K562 (cell line): ENCODE data around the gene TMEM184A. TPM values are rescaled to one million over a fixed set of nuclear protein-coding genes. Genes with fewer than 3 reads are reported as not detected.

Experiments
- ATAC-seq: fragments of 200-7000 bp; cut with Tn5 transposase; 3 replicates; pipeline ENCODE4 v1.9.1; 2020; ENCODE audit warnings: moderate library complexity
- BruUV-seq: library from RNA; stranded (reverse); fragments of 400-500 nt; replicated peaks from 2 replicates; lab custom pipeline; 2021; lab: Mats Ljungman, UMichigan
- CTCF ChIA-PET: fragments of 300-600 bp; formaldehyde crosslinking; extraction: SDS; loops from one replicate; lab custom pipeline; 2021; ENCODE audit warnings: low intra/inter-chr PET ratio; lab: Yijun Ruan, JAX
- POLR2A ChIA-PET: fragments of 300-600, 350-650 bp; sonication (Branson Sonifier 250); formaldehyde crosslinking; extraction: SDS; loops from one replicate; lab custom pipeline; 2021; ENCODE audit warnings: antibody characterized with exemption, inconsistent platforms; lab: Yijun Ruan, JAX
- DNase-seq, 4 experiments: peaks; one replicate each; pipeline versions ENCODE4 v3.0.0 to v3.0.0-alpha.2; 2011 to 2018; ENCODE audit warnings: low spot score in 3 of 4, mixed read lengths in 3 of 4; ENCODE audit errors: extremely low read depth in 1 of 4
- FAIRE-seq: peaks from 2 replicates; lab custom pipeline; 2011; peaks lifted over from hg19 to GRCh38; lab: Jason Lieb, UNC
- H2AFZ ChIP-seq: 2 replicates; pipeline ENCODE4 v1.6.0; 2011; ENCODE audit warnings: low read depth, low read length, control low read depth, inconsistent platforms
- H3K27ac ChIP-seq: fragments of 200-600 bp; 3 replicates; pipeline ENCODE4 v1.8.0; 2011; ENCODE audit warnings: low read depth, mild to moderate bottlenecking, control low read depth, inconsistent platforms, low read length, moderate library complexity, mixed read lengths; ENCODE audit errors: extremely low read depth
- H3K27me3 ChIP-seq, 2 experiments: fragments of 300-600 bp in 1 of 2; 2 replicates in 1 of 2; 3 replicates in 1 of 2; pipeline versions ENCODE4 v1.6.0 to v1.8.0; 2011; ENCODE audit warnings: inconsistent platforms in 2 of 2, low read length in 2 of 2, mild to moderate bottlenecking in 1 of 2, mixed read lengths in 1 of 2, moderate library complexity in 1 of 2; ENCODE audit not compliant: control insufficient read depth in 2 of 2, insufficient read depth in 2 of 2
- H3K36me3 ChIP-seq: fragments of 300-600 bp; 3 replicates; pipeline ENCODE4 v1.8.0; 2011; ENCODE audit warnings: mild to moderate bottlenecking, low read length, inconsistent platforms; ENCODE audit not compliant: control insufficient read depth, insufficient read depth
- H3K4me1 ChIP-seq, 2 experiments: fragments of 200-600 bp in 1 of 2; replicated peaks in 1 of 2; 2 replicates in 1 of 2; 3 replicates in 1 of 2; pipeline versions ENCODE4 v1.5.1 to v1.8.0; 2011; ENCODE audit warnings: inconsistent platforms in 2 of 2, low read length in 2 of 2, mild to moderate bottlenecking in 1 of 2, mixed read lengths in 1 of 2, moderate library complexity in 1 of 2; ENCODE audit not compliant: control insufficient read depth in 2 of 2, insufficient read depth in 2 of 2
- H3K4me2 ChIP-seq: 2 replicates; pipeline ENCODE4 v1.6.1; 2011; ENCODE audit warnings: low read length, control low read depth, inconsistent platforms, mixed read lengths; ENCODE audit not compliant: insufficient read depth
- H3K4me3 ChIP-seq: fragments of 200-600 bp; sonication (generic), shearing (Covaris generic); 2 replicates; pipeline ENCODE4 v1.5.1; 2016; ENCODE audit warnings: control low read depth, inconsistent platforms
- H3K79me2 ChIP-seq: fragments of 200-600 bp; 3 replicates; pipeline ENCODE4 v1.8.0; 2011; ENCODE audit warnings: low read length, inconsistent platforms; ENCODE audit not compliant: control insufficient read depth, insufficient read depth
- H3K9ac ChIP-seq, 2 experiments: 2 replicates each; pipeline versions ENCODE4 v1.6.0 to v1.6.1; 2011; ENCODE audit warnings: low read depth in 2 of 2, low read length in 2 of 2, control low read depth in 1 of 2, inconsistent platforms in 1 of 2, mild to moderate bottlenecking in 1 of 2, mixed read lengths in 1 of 2; ENCODE audit not compliant: insufficient read depth in 1 of 2
- H3K9me1 ChIP-seq: one replicate; pipeline ENCODE4 v1.6.0; 2011; ENCODE audit warnings: inconsistent platforms, mild to moderate bottlenecking, low read length, moderate library complexity; ENCODE audit not compliant: control insufficient read depth, insufficient read depth
- H3K9me3 ChIP-seq: replicated peaks from 2 replicates; pipeline ENCODE4 v1.5.1; 2011; ENCODE audit warnings: low read depth, low read length, inconsistent platforms; ENCODE audit not compliant: control insufficient read depth, insufficient read depth
- H4K20me1 ChIP-seq: replicated peaks from 2 replicates; pipeline ENCODE4 v1.6.1; 2011; ENCODE audit warnings: low read length, inconsistent platforms, mixed read lengths; ENCODE audit not compliant: control insufficient read depth, insufficient read depth
- CBX3 ChIP-seq, 2 experiments: IDR thresholded peaks; 1 replicate in 1 of 2; 2 replicates in 1 of 2; pipeline ENCODE4 v1.6.1; 2012; ENCODE audit warnings: inconsistent platforms in 2 of 2, low read length in 2 of 2, borderline replicate concordance in 1 of 2, control low read depth in 1 of 2
- MAZ ChIP-seq, 2 experiments: fragments of 450-650 bp in 1 of 2; sonication (generic) in 1 of 2; formaldehyde crosslinking; IDR thresholded peaks in 1 of 2; conservative IDR thresholded peaks in 1 of 2; 2 replicates each; pipeline versions ENCODE4 v1.4.0 to v1.5.0; 2020; ENCODE audit warnings: mild to moderate bottlenecking in 1 of 2, missing genetic modification reagents in 1 of 2
- NCOA1 ChIP-seq: fragments of 450-650 bp; IDR thresholded peaks from 2 replicates; pipeline ENCODE4 v1.6.1; 2016; ENCODE audit warnings: low read depth
- NR2C1 ChIP-seq, 2 experiments: fragments of 450-650 bp; IDR thresholded peaks; 2 replicates each; pipeline ENCODE4 v1.6.1; 2017; ENCODE audit warnings: mild to moderate bottlenecking in 2 of 2, antibody characterized with exemption in 1 of 2, inconsistent platforms in 1 of 2, missing compliant biosample characterization in 1 of 2, missing genetic modification characterization in 1 of 2
- PKNOX1 ChIP-seq: fragments of 450-650 bp; IDR thresholded peaks from 2 replicates; pipeline ENCODE4 v1.6.1; 2016
- ZBTB7A ChIP-seq: IDR thresholded peaks from 2 replicates; pipeline ENCODE4 v1.6.1; 2011; ENCODE audit warnings: low read depth, mild to moderate bottlenecking, low read length, moderate library complexity, borderline replicate concordance; ENCODE audit not compliant: control insufficient read depth
- ZFP36 ChIP-seq: fragments of 150-350 bp; IDR thresholded peaks from 2 replicates; pipeline ENCODE4 v1.6.1; 2018; ENCODE audit warnings: low read length, low read depth; ENCODE audit not compliant: partially characterized antibody
- ZKSCAN3 ChIP-seq: fragments of 250-450 bp; sonication (Bioruptor Pico); IDR thresholded peaks from 2 replicates; pipeline ENCODE4 v1.4.0; 2020
- ZNF263 ChIP-seq: sonication (generic); formaldehyde crosslinking; IDR thresholded peaks from 2 replicates; pipeline ENCODE4 v1.8.0; 2022; ENCODE audit warnings: mild to moderate bottlenecking, missing genetic modification reagents, borderline replicate concordance
- ZNF449 ChIP-seq: fragments of 250-450 bp; sonication (Bioruptor Pico); IDR thresholded peaks from 2 replicates; pipeline ENCODE4 v1.8.0; 2022; ENCODE audit warnings: moderate library complexity, mild to moderate bottlenecking, inconsistent platforms
- WGBS: fragments of 100-300 bp; shearing (Covaris generic); methylation state at CpG from one replicate; pipeline ENCODE4 v1.1.6; 2016; ENCODE audit warnings: low coverage, mixed read lengths; ENCODE audit not compliant: insufficient coverage; ENCODE audit errors: missing lambda C conversion rate; 5-methylcytosine and 5-hydroxymethylcytosine counted together
- in situ Hi-C: fragments of 300-500 bp; cut with MboI; formaldehyde crosslinking; loops from 4 replicates; pipeline ENCODE4 v1.15.0; 2018; ENCODE audit warnings: inconsistent platforms, mixed read lengths
- intact Hi-C: fragments of 100-400 bp; cut with micrococcal nuclease; formaldehyde crosslinking; loops from 2 replicates; pipeline ENCODE4 v1.14.2; 2022
- polyA plus RNA-seq, 8 experiments: library from polyadenylated mRNA; depleted of rRNA in 4 of 8; stranded (reverse) in 5 of 8; unstranded in 3 of 8; fragments of >200 nt; fragmentation: Nextera tagmentation in 2 of 8; fragmentation: Illumina TruSeq in 1 of 8; extraction: Ambion mirVana in 2 of 8; extraction: Trizol in 1 of 8; gene quantifications; 2 replicates each; pipeline versions ENCODE4 v1.2.1 to v1.2.3, GENCODE V29; 2011 to 2014; ENCODE audit warnings: inconsistent platforms in 1 of 8, missing spikeins in 1 of 8
- total RNA-seq, 7 experiments: library from RNA; depleted of rRNA in 6 of 7; stranded (reverse); fragments of >200 nt in 6 of 7; fragmentation: Illumina TruSeq in 2 of 7; extraction: Trizol in 2 of 7; gene quantifications; 2 replicates each; pipeline versions ENCODE4 v1.2.1 to v1.2.3, GENCODE V29; 2011 to 2021; ENCODE audit warnings: low replicate concordance in 1 of 7

The TMEM184A gene
- total and polyA plus RNA-seq, 9 of the 15 experiments (the other 6 are each of a cell fraction or from before 2014, with no cell fraction given) = 0.10 to 0.18 (median 0.11) TPM; not detected in 6

DNA sequence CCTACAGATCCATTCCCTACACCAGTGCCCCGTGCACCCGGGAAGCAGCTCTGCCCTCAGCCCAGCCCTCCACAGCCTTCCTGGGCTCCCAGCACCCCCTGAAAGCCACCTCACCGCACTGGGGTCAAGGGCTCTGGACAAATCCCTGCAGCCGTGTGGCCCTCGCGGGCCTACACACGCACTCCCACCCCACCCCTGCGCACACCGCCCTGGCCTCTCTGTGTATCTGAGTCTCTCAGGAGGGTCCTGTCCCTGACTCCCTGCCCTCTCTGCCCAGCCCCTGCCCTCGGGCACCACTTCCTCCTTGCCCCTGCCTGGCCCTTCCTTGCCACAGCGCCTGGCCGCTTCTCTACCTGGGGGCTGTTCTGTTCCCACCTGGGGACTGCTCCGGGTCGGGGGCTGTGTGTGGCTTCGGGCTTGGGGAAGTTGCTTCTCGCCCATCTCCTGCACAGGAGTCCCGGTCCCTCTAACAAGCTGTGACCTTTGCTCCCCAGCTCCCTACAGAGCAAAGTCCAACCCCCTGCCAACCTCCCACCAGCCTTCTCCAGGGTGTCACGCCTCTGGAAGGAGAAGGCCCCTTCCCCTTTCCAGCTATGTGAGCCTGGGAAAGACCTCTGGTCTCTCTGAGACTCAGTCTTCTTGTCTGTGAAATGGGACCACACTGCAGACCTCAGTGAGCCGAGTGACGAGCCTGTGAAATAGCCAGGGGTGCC, 1.5 kb downstream of the TMEM184A start (continued):
- TF ChIP-seq ZNF449 (CRISPR knock-in tag) = no peak
- TF ChIP-seq CBX3 (IDR thresholded peaks at IDR 0.05; ENCODE audit: borderline replicate concordance in 1 of 2, low read length in 2 of 2) = 0 out of 3 replicates have a peak, but pooled peaks of 1 of the 2 experiments have one; percentile 48
- 0 out of 2 replicates have a peak, but pooled peaks have one; percentile 17 for TF ChIP-seq NR2C1 (IDR thresholded peaks at IDR 0.05)
- TF ChIP-seq NR2C1 (tag; IDR thresholded peaks at IDR 0.05) = no peak
- TF ChIP-seq, all 486 proteins: peak for 12

DNA sequence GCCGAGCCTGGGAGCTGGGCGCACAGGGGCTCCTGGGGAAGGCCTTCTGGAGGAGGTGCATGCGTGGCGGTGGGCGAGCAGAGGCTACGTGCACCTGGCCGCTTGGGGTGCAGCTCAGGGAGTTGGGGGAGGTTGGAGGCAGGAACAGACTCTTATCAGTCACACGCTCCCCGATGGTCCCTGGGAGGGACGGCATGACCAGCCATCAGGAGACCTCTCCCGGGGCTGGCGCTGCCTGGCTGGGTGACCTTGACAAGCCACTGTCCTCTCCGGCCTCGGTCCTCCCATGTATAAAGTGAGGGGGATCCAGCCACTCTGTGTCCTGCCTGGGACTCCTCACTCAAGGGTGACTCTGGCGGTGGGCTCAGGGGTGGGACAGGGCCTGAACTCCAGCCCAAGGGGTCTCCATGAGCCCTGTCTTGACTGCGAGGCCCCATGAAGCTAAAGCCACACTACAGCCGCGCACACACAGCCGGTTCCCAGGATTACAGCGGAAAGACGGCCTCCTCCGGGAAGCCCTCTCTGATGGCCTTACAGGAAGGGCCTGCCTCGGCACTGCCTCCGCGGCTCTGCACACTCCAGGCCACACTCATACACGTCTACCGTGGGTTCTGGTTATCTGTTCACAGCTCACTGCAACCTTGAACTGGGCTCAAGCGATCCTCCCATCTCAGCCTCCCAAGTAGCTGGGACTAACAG, 2.3 kb downstream of the TMEM184A start:
- Histone ChIP-seq H4K20me1 (no peaks in the 10 kb centered on the region), H2AFZ (peak overlapping the region; percentile 32), H3K79me2 (no peaks in the 10 kb centered on the region), H3K9me1 (no peaks in the 10 kb centered on the region), H3K27ac (no peak overlapping the region), H3K4me3 (no peak overlapping the region), H3K4me2 (no peak overlapping the region), H3K9me3 (no peaks in the 10 kb centered on the region), H3K4me1 (peaks cover 0 to 65% of the 10 kb centered on the region in 2 experiments; a peak in 4 of 5 replicates), H3K9ac (peak overlapping the region in 1 of 2 experiments; percentile 71; a peak in 2 of 4 replicates), H3K27me3 (peaks cover 0 to 18% of the 10 kb centered on the region in 2 experiments; a peak in 2 of 5 replicates), H3K36me3 (no peaks in the 10 kb centered on the region)
- no peak for ATAC-seq
- in situ Hi-C loops = no loop called here
- 43% methylated on average over 24 of the region's 28 CpGs for WGBS
- CTCF ChIA-PET = no interaction called here
- intact Hi-C loops = no loop called here
- peak in 1 of 4 experiments; percentile 28 for DNase-seq
- FAIRE-seq = no peak
- no TSS peak for BruUV-seq
- POLR2A ChIA-PET = interaction anchor here (0.6 to 1.1 kb wide), 4 partner anchors 9 to 438 kb away, joined by 3 to 5 read pairs (median 4); no protein-coding TSS in a partner anchor
- TF ChIP-seq ZNF263 (0 out of 2 replicates have a peak, but pooled peaks have one; percentile 14), MAZ (CRISPR knock-in tag; conservative IDR thresholded peaks at IDR 0.05 in 1 of 2, IDR thresholded peaks at IDR 0.05 in 1 of 2) (no peak), ZFP36 (peak; percentile 93), ZBTB7A (0 out of 2 replicates have a peak, but pooled peaks have one; percentile 9), NCOA1 (no peak), ZKSCAN3 (no peak), PKNOX1 (no peak)
